Sigmoid colon (tissue), 7 donors: ENCODE data around the gene RAPSN. TPM values are rescaled to one million over a fixed set of nuclear protein-coding genes. Genes with fewer than 3 reads are reported as not detected.
A peak's percentile ranks its signal among the peaks of the same experiment; 100 is the strongest.

Experiments used
- DNase-seq: peaks from one replicate; pipeline ENCODE4 v3.0.0-alpha.2; 2019
- H3K27ac ChIP-seq, 4 donors: fragments of 200-600 bp; sonication (generic); one replicate each; pipeline ENCODE4 v1.5.1; 2016 to 2019; ENCODE audit warnings: mild to moderate bottlenecking in 1 of 4
- H3K27me3 ChIP-seq, 3 donors: fragments of 200-600 bp; sonication (generic); one replicate each; pipeline ENCODE4 v1.5.1; 2019; ENCODE audit warnings: mild to moderate bottlenecking in 1 of 3
- H3K36me3 ChIP-seq, 4 donors: fragments of 200-600 bp; sonication (generic); one replicate each; pipeline ENCODE4 v1.5.1; 2016 to 2019
- H3K4me1 ChIP-seq, 4 donors: fragments of 200-600 bp; sonication (generic); one replicate each; pipeline ENCODE4 v1.5.1; 2017 to 2019
- H3K4me3 ChIP-seq, 4 donors: fragments of 200-600 bp; sonication (generic); one replicate each; pipeline ENCODE4 v1.5.1; 2017 to 2019; ENCODE audit warnings: mild to moderate bottlenecking in 2 of 4, moderate library complexity in 1 of 4
- H3K9me3 ChIP-seq, 4 donors: fragments of 200-600 bp in 3 of 4; sonication (generic) in 3 of 4; one replicate each; pipeline versions ENCODE4 v1.5.1 to v1.6.1; 2013 to 2019
- CTCF ChIP-seq, 4 experiments: fragments of 450-650 bp in 3 of 4; fragments of 200-600 bp in 1 of 4; IDR thresholded peaks; one replicate each; pipeline ENCODE4 v1.5.1; 2016 to 2019; ENCODE audit warnings: antibody characterized with exemption in 4 of 4, mild to moderate bottlenecking in 3 of 4, moderate library complexity in 2 of 4
- EP300 ChIP-seq, 4 donors: sonication (generic); formaldehyde crosslinking; IDR thresholded peaks; one replicate each; pipeline ENCODE4 v1.6.1; 2017; ENCODE audit warnings: antibody characterized with exemption in 4 of 4
- POLR2A ChIP-seq, 2 donors: fragments of 450-650 bp; IDR thresholded peaks; one replicate each; pipeline ENCODE4 v1.6.1; 2016; ENCODE audit warnings: antibody characterized with exemption in 2 of 2, mild to moderate bottlenecking in 2 of 2, moderate library complexity in 2 of 2
- POLR2AphosphoS5 ChIP-seq, 4 donors: sonication (generic); formaldehyde crosslinking; IDR thresholded peaks; one replicate each; pipeline ENCODE4 v1.6.1; 2017; ENCODE audit warnings: antibody characterized with exemption in 4 of 4
- WGBS, 2 donors: extraction: QIAGEN DNeasy Blood & Tissue Kit; methylation state at CpG; one replicate each; pipeline ENCODE4 v1.1.7; 2013; 5-methylcytosine and 5-hydroxymethylcytosine counted together
- intact Hi-C: fragments of 100-400 bp; cut with DNase I; formaldehyde crosslinking; loops from one replicate; pipeline ENCODE4 v1.15.1; 2023
- polyA plus RNA-seq, 3 donors: library from polyadenylated mRNA; stranded (reverse); fragments of 200-250 nt; gene quantifications; one replicate each; pipeline ENCODE4 v1.2.3, GENCODE V29; 2013
- total RNA-seq, 4 donors: library from RNA; depleted of rRNA; stranded (reverse); fragments of >200 nt; gene quantifications; one replicate each; pipeline ENCODE4 v1.1.0, GENCODE V29; 2016
- donor health status: healthy with polysubstance abuse.
- donor health status: Bipolar disorder and iron deficiency.
- donor health status: healthy.

RAPSN gene
- total and polyA plus RNA-seq, 7 donors = 0.27 to 0.61 (median 0.46) TPM; not detected in 3

- intact Hi-C loops = loop anchor here (1.0 to 2.0 kb wide), 2 partner anchors 18 to 126 kb away; partner anchors contain the start of genes CELF1 and SLC39A13
- Histone ChIP-seq H3K27me3 (no peaks in the 10 kb centered on the region), H3K4me3 (peak within 1 kb of the TSS; percentile 86 to 97 (median 91)), H3K4me1 (peaks cover 0 to 23% (median 19%) of the 10 kb centered on the region in 4 donors), H3K9me3 (no peaks in the 10 kb centered on the region), H3K36me3 (peaks cover 24 to 35% (median 30%) of the 10 kb centered on the region in 4 donors), H3K27ac (peak within 1 kb of the TSS; percentile 91 to 95 (median 92))
- WGBS, 2 donors = 1% methylated on average over 62 of the region's 62 CpGs
- TF ChIP-seq POLR2AphosphoS5 (IDR thresholded peaks at IDR 0.05) = peak; percentile 40 to 80 (median 68)
- TF ChIP-seq POLR2A (IDR thresholded peaks at IDR 0.05) = peak; percentile 52 to 65
- TF ChIP-seq CTCF (IDR thresholded peaks at IDR 0.05) = no peak
- peak; percentile 99 for DNase-seq
Measured at GRCh38 chr11:47426062-47426956, 22.6 kb downstream of the RAPSN start, which contains the start of gene PSMC3. TSS of gene PSMC3 (minus strand) at chr11:47426439. CDS start at chr11:47426279, 160 bp downstream.

- Histone ChIP-seq H3K4me3 (peak overlapping the region; percentile 86 to 97 (median 91)), H3K27ac (peak overlapping the region; percentile 91 to 95 (median 92)), H3K27me3 (no peaks in the 10 kb centered on the region), H3K9me3 (no peaks in the 10 kb centered on the region), H3K4me1 (peaks cover 0 to 23% (median 19%) of the 10 kb centered on the region in 4 donors), H3K36me3 (peaks cover 28 to 42% (median 34%) of the 10 kb centered on the region in 4 donors)
- no peak for TF ChIP-seq EP300 (IDR thresholded peaks at IDR 0.05)
- no peak for TF ChIP-seq POLR2AphosphoS5 (IDR thresholded peaks at IDR 0.05)
- TF ChIP-seq POLR2A (IDR thresholded peaks at IDR 0.05) = no peak
- TF ChIP-seq CTCF (IDR thresholded peaks at IDR 0.05) = no peak
- intact Hi-C loops = loop anchor here (1.0 to 2.0 kb wide), 2 partner anchors 17 to 127 kb away; partner anchors contain the start of genes CELF1 and SLC39A13
- 0 to 1% methylated on average over 14 of the region's 14 CpGs for WGBS, 2 donors
- DNase-seq = no peak
Measured at GRCh38 chr11:47425611-47426010, 23.3 kb downstream of the RAPSN start.

GRCh38 chr11:47418454-47419259 lies 30.3 kb downstream of the RAPSN start:
- no peak overlapping the region for H3K4me3 ChIP-seq
- 89 to 90% methylated on average over 23 of the region's 23 CpGs for WGBS, 2 donors
- no peak for DNase-seq
- H3K36me3 ChIP-seq = peaks cover 36 to 84% (median 57%) of the 10 kb centered on the region in 4 donors
- H3K27me3 ChIP-seq = no peaks in the 10 kb centered on the region
- no peak for TF ChIP-seq POLR2AphosphoS5 (IDR thresholded peaks at IDR 0.05)
- TF ChIP-seq POLR2A (IDR thresholded peaks at IDR 0.05) = no peak
- no peak for TF ChIP-seq CTCF (IDR thresholded peaks at IDR 0.05)
- TF ChIP-seq EP300 (IDR thresholded peaks at IDR 0.05) = no peak
- peaks cover 0 to 35% (median 31%) of the 10 kb centered on the region in 4 donors for H3K4me1 ChIP-seq
- peak overlapping the region; percentile 11 to 93 (median 90) for H3K27ac ChIP-seq
- intact Hi-C loops = no loop called here
- no peaks in the 10 kb centered on the region for H3K9me3 ChIP-seq

- no peaks in the 10 kb centered on the region for H3K27me3 ChIP-seq
- 91 to 95% methylated on average over 6 of the region's 6 CpGs for WGBS, 2 donors
- H3K4me1 ChIP-seq = peaks cover 0 to 40% (median 36%) of the 10 kb centered on the region in 4 donors
- H3K36me3 ChIP-seq = peaks cover 30 to 84% (median 53%) of the 10 kb centered on the region in 4 donors
- H3K27ac ChIP-seq = peak overlapping the region; percentile 84 to 93 (median 90)
- no peak overlapping the region for H3K4me3 ChIP-seq
- intact Hi-C loops = no loop called here
- TF ChIP-seq POLR2A (IDR thresholded peaks at IDR 0.05) (no peak), CTCF (IDR thresholded peaks at IDR 0.05) (no peak), EP300 (IDR thresholded peaks at IDR 0.05) (no peak), POLR2AphosphoS5 (IDR thresholded peaks at IDR 0.05) (no peak)
- DNase-seq = no peak
- no peaks in the 10 kb centered on the region for H3K9me3 ChIP-seq
Measured at GRCh38 chr11:47417712-47418111, 31.2 kb downstream of the RAPSN start.
